Measurements from ENCODE around the gene TMEM184A. TPM values are rescaled to one million over a fixed set of nuclear protein-coding genes. Genes with fewer than 3 reads are reported as not detected.

TMEM184A gene
- total RNA-seq, 2 donors from 2014 or later = 35.8 to 54.3 TPM

DNA sequence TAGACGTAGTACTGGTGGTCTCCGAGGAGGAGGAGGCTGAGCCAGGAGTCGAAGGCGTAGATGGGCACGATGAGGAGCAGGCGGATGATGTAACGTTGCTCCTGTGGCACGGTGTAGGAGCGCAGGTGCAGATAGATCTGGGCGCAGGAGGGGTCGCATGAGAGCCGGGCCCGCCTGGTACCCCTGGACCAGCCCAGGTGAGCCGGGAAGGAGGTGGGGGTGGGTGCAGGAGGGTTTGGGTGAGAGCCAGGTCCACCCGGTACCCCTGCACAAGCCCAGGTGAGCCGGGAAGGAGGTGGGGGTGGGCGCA, 5.2 kb downstream of the TMEM184A start:
- intact Hi-C loops (cut with DNase I) = no loop called here
- Histone ChIP-seq H3K4me3 (no peak overlapping the region), H3K36me3 (no peaks in the 10 kb centered on the region), H3K4me1 (peaks cover 3% of the 10 kb centered on the region), H3K9ac (ENCODE audit: low read depth in 2 of 2, low read length in 2 of 2) (no peak overlapping the region), H3K27me3 (no peaks in the 10 kb centered on the region), H3K27ac (no peak overlapping the region), H3K9me3 (no peaks in the 10 kb centered on the region)
- no peak for DNase-seq
- TF ChIP-seq, protein P1, sequence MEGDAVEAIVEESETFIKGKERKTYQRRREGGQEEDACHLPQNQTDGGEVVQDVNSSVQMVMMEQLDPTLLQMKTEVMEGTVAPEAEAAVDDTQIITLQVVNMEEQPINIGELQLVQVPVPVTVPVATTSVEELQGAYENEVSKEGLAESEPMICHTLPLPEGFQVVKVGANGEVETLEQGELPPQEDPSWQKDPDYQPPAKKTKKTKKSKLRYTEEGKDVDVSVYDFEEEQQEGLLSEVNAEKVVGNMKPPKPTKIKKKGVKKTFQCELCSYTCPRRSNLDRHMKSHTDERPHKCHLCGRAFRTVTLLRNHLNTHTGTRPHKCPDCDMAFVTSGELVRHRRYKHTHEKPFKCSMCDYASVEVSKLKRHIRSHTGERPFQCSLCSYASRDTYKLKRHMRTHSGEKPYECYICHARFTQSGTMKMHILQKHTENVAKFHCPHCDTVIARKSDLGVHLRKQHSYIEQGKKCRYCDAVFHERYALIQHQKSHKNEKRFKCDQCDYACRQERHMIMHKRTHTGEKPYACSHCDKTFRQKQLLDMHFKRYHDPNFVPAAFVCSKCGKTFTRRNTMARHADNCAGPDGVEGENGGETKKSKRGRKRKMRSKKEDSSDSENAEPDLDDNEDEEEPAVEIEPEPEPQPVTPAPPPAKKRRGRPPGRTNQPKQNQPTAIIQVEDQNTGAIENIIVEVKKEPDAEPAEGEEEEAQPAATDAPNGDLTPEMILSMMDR (IDR thresholded peaks at IDR 0.05) = no peak

DNA sequence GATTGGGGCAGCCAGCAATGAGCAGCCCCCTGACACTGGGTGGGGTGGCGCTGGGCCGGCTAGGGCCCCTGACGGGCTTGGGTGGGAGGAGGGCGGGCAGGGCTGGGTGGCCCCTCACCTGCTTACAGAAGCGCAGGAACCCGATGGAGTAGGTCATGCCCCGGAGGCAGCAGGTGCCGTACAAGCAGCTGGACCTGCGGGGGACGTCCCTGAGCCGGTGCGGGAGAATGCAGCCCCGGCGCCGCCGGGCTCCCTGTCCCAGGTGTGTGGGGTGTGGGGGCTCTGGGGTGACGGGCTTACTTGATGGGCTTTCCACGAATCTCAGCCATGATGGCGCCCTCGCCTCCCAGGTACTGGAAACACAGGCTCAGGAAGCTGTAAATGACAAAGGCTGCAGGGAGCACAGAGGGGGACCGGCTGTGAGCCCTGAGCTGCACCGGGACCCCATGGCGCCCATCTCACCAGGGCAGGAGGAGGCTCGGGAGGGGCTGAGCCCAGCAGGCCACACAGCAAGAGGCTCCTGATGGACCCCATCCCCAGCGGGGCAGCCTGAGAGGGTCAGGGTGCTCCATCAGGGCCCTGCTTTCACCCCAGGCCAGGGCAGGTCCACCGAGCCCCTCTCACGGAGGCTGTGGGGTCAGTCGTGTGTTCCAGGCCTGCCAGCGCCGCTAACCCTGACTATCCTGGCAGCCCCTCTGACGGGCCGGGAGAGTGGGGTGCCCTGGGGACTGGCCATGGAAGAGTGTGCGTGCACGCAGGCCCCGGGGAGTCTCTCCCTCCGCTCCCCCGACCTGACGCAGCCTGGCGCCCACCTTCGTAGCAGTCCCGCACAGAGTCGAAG, 5.8 kb downstream of the TMEM184A start:
- intact Hi-C loops (cut with DNase I) = no loop called here
- Histone ChIP-seq H3K9me3 (no peaks in the 10 kb centered on the region), H3K9ac (ENCODE audit: low read depth in 2 of 2, low read length in 2 of 2) (no peak overlapping the region)

DNA sequence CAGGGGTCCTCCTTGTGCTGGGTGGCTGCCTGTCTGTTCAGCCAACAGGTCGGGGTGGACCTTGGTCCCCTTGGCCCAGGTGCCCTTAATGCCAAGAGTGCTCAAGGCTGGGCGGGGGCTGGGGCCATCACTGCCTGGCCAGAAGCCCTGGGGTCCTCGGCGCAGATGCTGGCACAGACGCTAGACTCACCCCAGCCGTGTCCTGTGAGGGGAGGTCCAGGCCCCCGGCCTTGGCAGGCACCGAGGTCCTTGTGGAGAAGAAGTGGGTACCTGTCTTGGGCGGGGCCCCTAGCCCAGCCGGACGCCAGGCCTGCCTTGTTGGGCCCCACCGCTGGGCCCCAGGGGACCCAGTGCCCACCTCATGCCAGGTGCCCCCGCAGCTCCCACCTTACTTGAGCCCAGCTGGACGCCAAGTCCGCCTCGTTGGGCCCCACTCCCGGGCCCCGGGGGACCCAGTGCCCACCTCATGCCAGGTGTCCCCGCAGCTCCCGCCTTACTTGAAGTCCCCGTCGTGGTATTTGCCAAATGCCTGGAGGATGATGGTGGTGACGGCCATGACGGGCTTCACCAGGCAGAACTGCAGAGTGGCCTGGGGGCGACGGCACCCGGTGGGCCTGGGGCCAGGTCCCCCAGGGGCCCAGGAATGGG, 6.5 kb downstream of the TMEM184A start:
- Histone ChIP-seq H3K4me1 (peaks cover 3% of the 10 kb centered on the region), H3K4me3 (no peak overlapping the region), H3K9me3 (no peaks in the 10 kb centered on the region), H3K27me3 (no peaks in the 10 kb centered on the region), H3K9ac (ENCODE audit: low read depth in 2 of 2, low read length in 2 of 2) (no peak overlapping the region), H3K27ac (no peak overlapping the region), H3K36me3 (no peaks in the 10 kb centered on the region)
- no peak for DNase-seq
- TF ChIP-seq, protein P1 (IDR thresholded peaks at IDR 0.05) = no peak
- intact Hi-C loops (cut with DNase I) = no loop called here

More for the DNA sequence above, 5.8 kb downstream of the TMEM184A start:
- Histone ChIP-seq H3K27me3 (no peaks in the 10 kb centered on the region), H3K4me3 (no peak overlapping the region), H3K36me3 (no peaks in the 10 kb centered on the region), H3K4me1 (peaks cover 3% of the 10 kb centered on the region), H3K27ac (no peak overlapping the region)
- TF ChIP-seq, protein P1 (IDR thresholded peaks at IDR 0.05) = no peak
- no peak for DNase-seq

DNA sequence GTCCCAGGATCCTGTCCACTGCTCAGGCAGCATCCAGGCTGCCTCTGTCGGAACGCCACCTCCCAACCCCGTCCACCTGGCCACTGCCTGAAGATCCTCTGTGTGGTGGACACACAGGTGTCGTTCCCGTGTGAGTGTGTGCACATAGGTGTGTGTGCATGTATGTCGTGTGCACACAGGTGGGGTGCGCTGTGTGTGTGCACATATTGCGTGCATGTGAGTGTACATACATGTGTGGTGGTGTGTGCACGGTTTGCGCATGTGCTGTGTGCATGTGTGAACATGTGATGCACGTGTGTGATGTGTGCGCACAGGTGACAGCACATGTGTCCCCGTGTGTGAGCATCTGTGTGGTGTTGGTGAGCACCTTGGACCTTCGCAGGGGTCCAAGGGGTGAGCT, 7.1 kb downstream of the TMEM184A start:
- intact Hi-C loops (cut with DNase I) = no loop called here
- no peak for DNase-seq
- H3K4me3 ChIP-seq = no peak overlapping the region
- TF ChIP-seq, protein P1 (IDR thresholded peaks at IDR 0.05) = no peak
- H3K27me3 ChIP-seq = no peaks in the 10 kb centered on the region
- H3K4me1 ChIP-seq = peaks cover 3% of the 10 kb centered on the region
- H3K9ac ChIP-seq (ENCODE audit: low read depth in 2 of 2, low read length in 2 of 2) = no peak overlapping the region
- no peak overlapping the region for H3K27ac ChIP-seq
- no peaks in the 10 kb centered on the region for H3K36me3 ChIP-seq
- H3K9me3 ChIP-seq = no peaks in the 10 kb centered on the region

DNA sequence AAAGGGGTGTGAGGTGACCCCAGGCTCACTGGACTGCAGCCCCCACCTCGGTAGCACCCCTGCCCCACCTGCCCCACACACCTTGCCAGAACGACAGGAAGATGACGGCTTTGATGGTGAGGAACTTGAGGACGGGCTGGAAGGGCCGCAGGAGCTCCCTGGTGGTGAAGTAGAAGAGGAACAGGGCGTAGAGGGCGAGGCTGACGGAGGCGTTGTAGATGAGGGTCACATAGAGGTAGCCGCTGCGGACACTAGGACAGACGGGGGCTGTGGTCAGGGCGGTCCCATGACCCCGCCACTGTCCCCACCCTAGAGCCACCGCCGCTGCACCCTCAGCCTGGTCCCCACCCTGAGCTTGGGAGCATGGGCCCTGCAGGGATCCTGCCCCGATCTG, 7.6 kb downstream of the TMEM184A start:
- Histone ChIP-seq H3K4me1 (peaks cover 3% of the 10 kb centered on the region), H3K9ac (ENCODE audit: low read depth in 2 of 2, low read length in 2 of 2) (no peak overlapping the region), H3K27me3 (no peaks in the 10 kb centered on the region), H3K27ac (no peak overlapping the region), H3K9me3 (no peaks in the 10 kb centered on the region), H3K4me3 (no peak overlapping the region), H3K36me3 (no peaks in the 10 kb centered on the region)
- intact Hi-C loops (cut with DNase I) = no loop called here
- TF ChIP-seq, protein P1 (IDR thresholded peaks at IDR 0.05) = no peak
- no peak for DNase-seq

Measured in colonic mucosa (tissue), 4 donors.